Thymus (tissue), 11 donors: ENCODE measurements around the gene RELCH. TPM values are rescaled to one million over a fixed set of nuclear protein-coding genes. Genes with fewer than 3 reads are reported as not detected.

Experiments used
- DNase-seq, 9 donors: peaks; one replicate each; pipeline ENCODE4 v3.0.0-alpha.2; 2013; ENCODE audit warnings: low spot score in 9 of 9, low read depth in 6 of 9, missing footprints in 1 of 9
- H3K27ac ChIP-seq, 2 donors: one replicate each; pipeline ENCODE4 v1.5.1; 2013; ENCODE audit warnings: control low read depth in 1 of 2, low read depth in 1 of 2, low read length in 1 of 2, mild to moderate bottlenecking in 1 of 2, moderate library complexity in 1 of 2
- H3K27me3 ChIP-seq, 2 donors: one replicate each; pipeline ENCODE4 v1.5.1; 2013; ENCODE audit warnings: low read length in 1 of 2; ENCODE audit not compliant: control insufficient read depth in 2 of 2, insufficient read depth in 1 of 2
- H3K36me3 ChIP-seq, 2 donors: one replicate each; pipeline ENCODE4 v1.5.1; 2013; ENCODE audit warnings: low read length in 1 of 2, mild to moderate bottlenecking in 1 of 2, moderate library complexity in 1 of 2; ENCODE audit not compliant: control insufficient read depth in 2 of 2, insufficient read depth in 2 of 2
- H3K4me1 ChIP-seq, 2 donors: one replicate each; pipeline ENCODE4 v1.5.1; 2013; ENCODE audit warnings: low read length in 2 of 2; ENCODE audit not compliant: control insufficient read depth in 2 of 2, insufficient read depth in 2 of 2
- H3K4me3 ChIP-seq, 2 donors: one replicate each; pipeline ENCODE4 v1.5.1; 2013; ENCODE audit warnings: low read length in 2 of 2, control low read depth in 1 of 2, mild to moderate bottlenecking in 1 of 2
- H3K9me3 ChIP-seq, 2 donors: one replicate each; pipeline ENCODE4 v1.5.1; 2013; ENCODE audit warnings: low read length in 1 of 2, mild to moderate bottlenecking in 1 of 2; ENCODE audit not compliant: control insufficient read depth in 2 of 2, insufficient read depth in 1 of 2
- WGBS: extraction: QIAGEN DNeasy Blood & Tissue Kit; methylation state at CpG from one replicate; pipeline ENCODE4 v1.1.7; 2013; 5-methylcytosine and 5-hydroxymethylcytosine counted together
- polyA plus RNA-seq: library from polyadenylated mRNA; stranded (reverse); fragments of 200-250 nt; gene quantifications from one replicate; pipeline ENCODE4 v1.2.3, GENCODE V29; 2013
- total RNA-seq: library from RNA; stranded (reverse); fragments of 120-200 nt; gene quantifications from one replicate; pipeline ENCODE4 v1.2.4, GENCODE V29; 2013
- donor health status: healthy.

Gene RELCH
- total and polyA plus RNA-seq, 2 donors, result 20.6 to 29.3 TPM

GRCh38 chr18:62287781-62288664 is 101.0 kb downstream of the RELCH start:
- Histone ChIP-seq H3K9me3 (no peaks in the 10 kb centered on the region), H3K36me3 (peaks cover 8 to 26% of the 10 kb centered on the region in 2 donors), H3K4me3 (no peak overlapping the region), H3K4me1 (no peaks in the 10 kb centered on the region), H3K27ac (no peak overlapping the region), H3K27me3 (no peaks in the 10 kb centered on the region)
- 46% methylated on average over 2 of the region's 2 CpGs for WGBS
- DNase-seq, result no peak

- Histone ChIP-seq H3K27ac (no peak overlapping the region), H3K4me1 (no peaks in the 10 kb centered on the region), H3K4me3 (no peak overlapping the region), H3K36me3 (peaks cover 8 to 32% of the 10 kb centered on the region in 2 donors), H3K27me3 (no peaks in the 10 kb centered on the region), H3K9me3 (no peaks in the 10 kb centered on the region)
- WGBS, result 36% methylated on average over 2 of the region's 2 CpGs
- no peak for DNase-seq
These were observed 101.6 kb downstream of the RELCH start for GRCh38 chr18:62288665-62289008.

- no peak for DNase-seq
- Histone ChIP-seq H3K4me1 (no peaks in the 10 kb centered on the region), H3K4me3 (no peak overlapping the region), H3K36me3 (peaks cover 8 to 33% of the 10 kb centered on the region in 2 donors), H3K27me3 (no peaks in the 10 kb centered on the region), H3K9me3 (no peaks in the 10 kb centered on the region), H3K27ac (no peak overlapping the region)
- 99% methylated on average over 2 of the region's 2 CpGs for WGBS
These were observed 102.0 kb downstream of the RELCH start for GRCh38 chr18:62289047-62289446.

- Histone ChIP-seq H3K36me3 (peaks cover 5 to 31% of the 10 kb centered on the region in 2 donors), H3K27me3 (no peaks in the 10 kb centered on the region), H3K27ac (no peak overlapping the region), H3K4me3 (no peak overlapping the region), H3K4me1 (no peaks in the 10 kb centered on the region), H3K9me3 (no peaks in the 10 kb centered on the region)
- DNase-seq, result no peak
These were observed 107.0 kb downstream of the RELCH start for GRCh38 chr18:62294073-62294472.

DNA sequence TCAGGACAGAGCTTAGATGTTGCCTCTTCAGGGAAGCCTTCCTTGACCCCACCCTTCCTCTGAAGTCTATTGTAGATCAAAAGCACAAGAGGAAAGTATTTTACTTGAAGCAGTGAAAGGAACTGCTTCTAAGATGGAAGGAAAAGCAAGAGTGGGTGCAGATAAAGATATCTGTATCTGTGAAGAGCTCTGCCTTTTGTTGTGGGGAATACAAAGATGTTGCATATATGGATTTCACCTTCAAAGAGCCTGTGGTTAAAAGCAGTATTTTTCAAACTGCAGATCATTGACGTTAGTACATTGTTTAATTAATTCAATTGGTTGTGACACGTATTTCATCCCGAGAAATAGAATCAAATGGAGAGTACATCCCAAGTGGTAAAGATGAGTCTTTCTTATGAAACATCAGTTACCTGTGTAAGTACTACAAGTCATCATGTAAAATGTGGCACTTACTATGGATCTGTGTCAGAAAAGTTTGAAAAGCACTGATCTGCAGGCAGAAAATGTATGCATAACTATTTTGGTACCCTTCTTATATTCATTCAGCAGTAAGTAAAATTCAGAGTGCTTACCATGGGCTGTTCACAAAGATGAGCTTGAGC is 113.4 kb downstream of the RELCH start:
- no peaks in the 10 kb centered on the region for H3K9me3 ChIP-seq
- no peaks in the 10 kb centered on the region for H3K27me3 ChIP-seq
- H3K4me3 ChIP-seq, result no peak overlapping the region
- H3K36me3 ChIP-seq, result peaks cover 0 to 27% of the 10 kb centered on the region in 2 donors
- WGBS, result 65% methylated on average over 3 of the region's 3 CpGs
- DNase-seq, result peak in 2 of 9 donors; percentile 14 to 40
- H3K4me1 ChIP-seq, result no peaks in the 10 kb centered on the region
- no peak overlapping the region for H3K27ac ChIP-seq

DNA sequence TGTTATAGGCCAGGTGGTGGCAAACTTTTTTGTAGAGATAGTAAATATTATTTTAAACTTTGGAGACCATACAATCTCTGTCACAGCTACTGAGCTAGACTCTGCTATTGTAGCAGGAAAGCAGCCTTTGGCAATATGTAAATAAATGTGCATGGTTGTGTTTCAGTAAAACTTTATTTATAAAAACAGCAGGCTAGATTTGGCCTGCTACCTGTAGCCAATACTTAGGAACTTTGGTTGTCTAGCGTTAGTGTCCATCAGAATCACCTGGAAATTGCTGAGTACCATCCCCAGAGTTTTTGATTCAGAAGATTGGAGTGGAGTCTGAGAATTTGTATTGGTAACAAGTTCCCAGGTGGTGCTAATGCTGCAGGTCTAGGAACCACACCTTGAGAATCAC is 114.3 kb downstream of the RELCH start:
- WGBS, result 99% methylated on average over 1 of the region's 1 CpG
- no peaks in the 10 kb centered on the region for H3K27me3 ChIP-seq
- no peak overlapping the region for H3K4me3 ChIP-seq
- H3K4me1 ChIP-seq, result no peaks in the 10 kb centered on the region
- no peak for DNase-seq
- peaks cover 0 to 27% of the 10 kb centered on the region in 2 donors for H3K36me3 ChIP-seq
- no peaks in the 10 kb centered on the region for H3K9me3 ChIP-seq
- no peak overlapping the region for H3K27ac ChIP-seq

- peaks cover 6 to 14% of the 10 kb centered on the region in 2 donors for H3K36me3 ChIP-seq
- H3K27ac ChIP-seq, result no peak overlapping the region
- no peaks in the 10 kb centered on the region for H3K27me3 ChIP-seq
- H3K4me1 ChIP-seq, result no peaks in the 10 kb centered on the region
- no peak overlapping the region for H3K4me3 ChIP-seq
- no peaks in the 10 kb centered on the region for H3K9me3 ChIP-seq
- no peak for DNase-seq
- 99% methylated on average over 1 of the region's 1 CpG for WGBS
These were observed 125.8 kb downstream of the RELCH start for GRCh38 chr18:62312851-62313250.

DNA sequence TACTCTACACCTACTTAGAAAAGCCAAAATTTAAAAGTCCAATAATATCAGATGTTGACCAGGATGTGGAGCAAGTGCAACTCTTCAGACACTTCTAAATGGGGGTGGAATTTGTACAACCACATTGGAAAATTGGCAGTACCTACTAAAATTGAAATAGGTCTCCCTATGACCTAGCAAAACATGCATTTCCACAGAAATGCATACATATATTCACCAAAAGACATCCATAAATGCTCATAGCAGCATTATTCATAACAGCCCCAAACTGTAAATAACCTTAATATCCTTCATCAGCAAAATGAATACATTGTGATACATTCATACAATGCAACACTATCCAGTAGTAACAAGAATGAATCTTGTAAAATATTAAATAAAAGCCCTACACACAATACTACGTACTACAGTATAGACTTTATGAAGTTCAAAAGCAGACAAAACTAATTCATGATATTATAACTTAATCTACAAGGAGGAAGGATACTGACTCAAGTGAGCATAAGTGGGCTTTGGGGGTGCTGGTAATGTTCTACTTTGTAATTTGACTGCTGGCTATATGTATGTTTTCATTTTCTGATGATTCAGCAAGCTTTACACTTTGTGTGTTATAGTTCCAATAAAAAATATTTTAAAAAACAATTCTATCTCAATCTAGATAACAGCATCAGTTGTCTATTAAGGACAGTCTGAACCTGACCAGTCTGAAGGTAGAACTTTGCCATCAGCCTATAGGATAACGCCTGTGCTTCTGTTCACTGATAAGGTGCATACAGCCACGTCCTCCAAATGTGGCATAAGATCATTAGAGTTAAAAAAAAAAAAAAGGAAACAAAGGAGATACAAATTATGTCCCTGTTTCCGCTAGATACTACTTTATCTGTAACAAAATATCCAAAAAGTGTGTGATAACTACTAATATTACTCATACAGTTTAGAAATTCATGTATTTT is 131.4 kb downstream of the RELCH start:
- no peaks in the 10 kb centered on the region for H3K36me3 ChIP-seq
- DNase-seq, result no peak
- H3K27me3 ChIP-seq, result peaks cover 0 to 9% of the 10 kb centered on the region in 2 donors
- WGBS, result 80% methylated on average over 4 of the region's 4 CpGs
- no peak overlapping the region for H3K4me3 ChIP-seq
- no peak overlapping the region for H3K27ac ChIP-seq
- H3K4me1 ChIP-seq, result no peaks in the 10 kb centered on the region
- no peaks in the 10 kb centered on the region for H3K9me3 ChIP-seq
